ENCODE data around the gene PPCS. TPM values are rescaled to one million over a fixed set of nuclear protein-coding genes. Genes with fewer than 3 reads are reported as not detected.

Gene PPCS
- polyA plus RNA-seq, 1 experiment = 27.1 TPM

- POLR2A ChIA-PET = no interaction called here
These were observed 4.9 kb downstream of the PPCS start for GRCh38 chr1:42461196-42461595.

GRCh38 chr1:42462828-42463763 is 6.8 kb downstream of the PPCS start, which contains the start of gene CCDC30:
Gene CCDC30, plus strand, starts transcription at chr1:42463286. Its CDS starts 17,266 bp downstream, at chr1:42480552.
- no peaks in the 10 kb centered on the region for H3K27me3 ChIP-seq (ENCODE audit: control insufficient read depth, insufficient read depth, low read length)
- TF ChIP-seq, protein P1, sequence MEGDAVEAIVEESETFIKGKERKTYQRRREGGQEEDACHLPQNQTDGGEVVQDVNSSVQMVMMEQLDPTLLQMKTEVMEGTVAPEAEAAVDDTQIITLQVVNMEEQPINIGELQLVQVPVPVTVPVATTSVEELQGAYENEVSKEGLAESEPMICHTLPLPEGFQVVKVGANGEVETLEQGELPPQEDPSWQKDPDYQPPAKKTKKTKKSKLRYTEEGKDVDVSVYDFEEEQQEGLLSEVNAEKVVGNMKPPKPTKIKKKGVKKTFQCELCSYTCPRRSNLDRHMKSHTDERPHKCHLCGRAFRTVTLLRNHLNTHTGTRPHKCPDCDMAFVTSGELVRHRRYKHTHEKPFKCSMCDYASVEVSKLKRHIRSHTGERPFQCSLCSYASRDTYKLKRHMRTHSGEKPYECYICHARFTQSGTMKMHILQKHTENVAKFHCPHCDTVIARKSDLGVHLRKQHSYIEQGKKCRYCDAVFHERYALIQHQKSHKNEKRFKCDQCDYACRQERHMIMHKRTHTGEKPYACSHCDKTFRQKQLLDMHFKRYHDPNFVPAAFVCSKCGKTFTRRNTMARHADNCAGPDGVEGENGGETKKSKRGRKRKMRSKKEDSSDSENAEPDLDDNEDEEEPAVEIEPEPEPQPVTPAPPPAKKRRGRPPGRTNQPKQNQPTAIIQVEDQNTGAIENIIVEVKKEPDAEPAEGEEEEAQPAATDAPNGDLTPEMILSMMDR (IDR thresholded peaks at IDR 0.05; ENCODE audit: insufficient read depth, low read depth, low read length) = no peak
- ChIA-PET POLR2A (no interaction called here), CTCF (interaction anchor here (1.2 to 1.4 kb wide), 2 partner anchors 9 to 290 kb away, joined by 3 to 5 read pairs; no protein-coding TSS in a partner anchor)
- peak; percentile 93 for DNase-seq (ENCODE audit: low read depth)
- peak within 1 kb of the TSS; percentile 80 for H3K4me3 ChIP-seq (ENCODE audit: low read depth, low read length)
- H3K36me3 ChIP-seq (ENCODE audit: control insufficient read depth, insufficient read depth, low read length) = no peaks in the 10 kb centered on the region; the same call in 1 of the 2 replicates

More at GRCh38 chr1:42461196-42461595, 4.9 kb downstream of the PPCS start:
- CTCF ChIA-PET = no interaction called here
- Histone ChIP-seq H3K27me3 (ENCODE audit: control insufficient read depth, insufficient read depth, low read length) (no peaks in the 10 kb centered on the region), H3K36me3 (ENCODE audit: control insufficient read depth, insufficient read depth, low read length) (no peaks in the 10 kb centered on the region; the same call in 1 of the 2 replicates), H3K4me3 (ENCODE audit: low read depth, low read length) (no peak overlapping the region)
- no peak for DNase-seq (ENCODE audit: low read depth)
- TF ChIP-seq, protein P1 (IDR thresholded peaks at IDR 0.05; ENCODE audit: insufficient read depth, low read depth, low read length) = no peak

- no peak for DNase-seq (ENCODE audit: low read depth)
- Histone ChIP-seq H3K4me3 (ENCODE audit: low read depth, low read length) (peak overlapping the region; percentile 80; the same call in 1 of the 2 replicates), H3K27me3 (ENCODE audit: control insufficient read depth, insufficient read depth, low read length) (no peaks in the 10 kb centered on the region), H3K36me3 (ENCODE audit: control insufficient read depth, insufficient read depth, low read length) (no peaks in the 10 kb centered on the region; the same call in 1 of the 2 replicates)
- TF ChIP-seq, protein P1 (IDR thresholded peaks at IDR 0.05; ENCODE audit: insufficient read depth, low read depth, low read length) = no peak
- ChIA-PET POLR2A (no interaction called here), CTCF (interaction anchor here (1.2 to 1.4 kb wide), 2 partner anchors 8 to 291 kb away, joined by 3 to 5 read pairs; no protein-coding TSS in a partner anchor)
These were observed 7.6 kb downstream of the PPCS start for GRCh38 chr1:42463921-42464320.

GRCh38 chr1:42466030-42466429 is 9.7 kb downstream of the PPCS start:
- Histone ChIP-seq H3K27me3 (ENCODE audit: control insufficient read depth, insufficient read depth, low read length) (no peaks in the 10 kb centered on the region), H3K4me3 (ENCODE audit: low read depth, low read length) (no peak overlapping the region), H3K36me3 (ENCODE audit: control insufficient read depth, insufficient read depth, low read length) (no peaks in the 10 kb centered on the region)
- ChIA-PET POLR2A (no interaction called here), CTCF (no interaction called here)
- TF ChIP-seq, protein P1 (IDR thresholded peaks at IDR 0.05; ENCODE audit: insufficient read depth, low read depth, low read length) = no peak
- no peak for DNase-seq (ENCODE audit: low read depth)

GRCh38 chr1:42469727-42470126 is 13.4 kb downstream of the PPCS start:
- ChIA-PET CTCF (interaction anchor here (0.6 to 0.7 kb wide), 2 partner anchors 12 to 162 kb away, joined by 3 to 5 read pairs; no protein-coding TSS in a partner anchor), POLR2A (no interaction called here)
- no peak for DNase-seq (ENCODE audit: low read depth)
- TF ChIP-seq, protein P1 (IDR thresholded peaks at IDR 0.05; ENCODE audit: insufficient read depth, low read depth, low read length) = no peak
- H3K4me3 ChIP-seq (ENCODE audit: low read depth, low read length) = no peak overlapping the region
- no peaks in the 10 kb centered on the region for H3K36me3 ChIP-seq (ENCODE audit: control insufficient read depth, insufficient read depth, low read length)
- no peaks in the 10 kb centered on the region for H3K27me3 ChIP-seq (ENCODE audit: control insufficient read depth, insufficient read depth, low read length)
